ENCODE results near the gene H6PD.
"Not testable (repeated sequence)": the region's sequence is repeated elsewhere in the genome, so short reads cannot be mapped to it uniquely, and the experiment has no call there.

The H6PD gene

GRCh38 chr1:9289711-9290485, 55.3 kb downstream of the H6PD start:
- no peak for DNase-seq (ENCODE audit: low read depth, low spot score)

GRCh38 chr1:9291914-9292360, 57.4 kb downstream of the H6PD start:
- DNase-seq (ENCODE audit: low read depth, low spot score) = no peak
- H3K4me3 ChIP-seq (ENCODE audit: low read length) = no peak overlapping the region; the same call in 1 of the 2 replicates

More at GRCh38 chr1:9289711-9290485, 55.3 kb downstream of the H6PD start:
- H3K4me3 ChIP-seq (ENCODE audit: low read length) = no peak overlapping the region

GRCh38 chr1:9292361-9293240, 58.0 kb downstream of the H6PD start, which contains the start of gene SPSB1:
Gene SPSB1, plus strand, starts transcription at chr1:9292894. Its CDS starts 62,998 bp downstream, at chr1:9355892.
- DNase-seq (ENCODE audit: low read depth, low spot score) = peak; percentile 69
- peak within 1 kb of the TSS; percentile 67 for H3K4me3 ChIP-seq (ENCODE audit: low read length)

GRCh38 chr1:9293241-9293532, 58.6 kb downstream of the H6PD start:
- DNase-seq (ENCODE audit: low read depth, low spot score) = no peak
- H3K4me3 ChIP-seq (ENCODE audit: low read length) = peak overlapping the region; percentile 67

- peak overlapping the region; percentile 67 for H3K4me3 ChIP-seq (ENCODE audit: low read length)
- no peak for DNase-seq (ENCODE audit: low read depth, low spot score)
These were observed 59.2 kb downstream of the H6PD start for GRCh38 chr1:9293533-9294404.

GRCh38 chr1:9294405-9294773, 59.8 kb downstream of the H6PD start:
- DNase-seq (ENCODE audit: low read depth, low spot score) = no peak
- H3K4me3 ChIP-seq (ENCODE audit: low read length) = no peak overlapping the region

GRCh38 chr1:9294910-9295636, 60.5 kb downstream of the H6PD start:
- no peak overlapping the region for H3K4me3 ChIP-seq (ENCODE audit: low read length)
- peak; percentile 59 for DNase-seq (ENCODE audit: low read depth, low spot score)

GRCh38 chr1:9295884-9296283, 61.3 kb downstream of the H6PD start:
- no peak for DNase-seq (ENCODE audit: low read depth, low spot score)
- no peak overlapping the region for H3K4me3 ChIP-seq (ENCODE audit: low read length)

GRCh38 chr1:9296850-9297249, 62.3 kb downstream of the H6PD start:
- DNase-seq (ENCODE audit: low read depth, low spot score) = no peak
- H3K4me3 ChIP-seq (ENCODE audit: low read length) = no peak overlapping the region

GRCh38 chr1:9297831-9298230, 63.3 kb downstream of the H6PD start:
- H3K4me3 ChIP-seq (ENCODE audit: low read length) = no peak overlapping the region
- no peak for DNase-seq (ENCODE audit: low read depth, low spot score)

- DNase-seq (ENCODE audit: low read depth, low spot score) = no peak
These were observed 63.7 kb downstream of the H6PD start for GRCh38 chr1:9298282-9298681.

GRCh38 chr1:9299571-9300541, 65.3 kb downstream of the H6PD start:
- DNase-seq (ENCODE audit: low read depth, low spot score); H3K4me3 ChIP-seq (ENCODE audit: low read length): not testable (repeated sequence)

More at GRCh38 chr1:9298282-9298681, 63.7 kb downstream of the H6PD start:
- no peak overlapping the region for H3K4me3 ChIP-seq (ENCODE audit: low read length)

GRCh38 chr1:9300573-9300972, 66.0 kb downstream of the H6PD start:
- no peak overlapping the region for H3K4me3 ChIP-seq (ENCODE audit: low read length)
- DNase-seq (ENCODE audit: low read depth, low spot score) = no peak

- no peak for DNase-seq (ENCODE audit: low read depth, low spot score)
- H3K4me3 ChIP-seq (ENCODE audit: low read length) = no peak overlapping the region
These were observed 68.4 kb downstream of the H6PD start for GRCh38 chr1:9302745-9303524.

GRCh38 chr1:9303916-9304315, 69.3 kb downstream of the H6PD start:
- H3K4me3 ChIP-seq (ENCODE audit: low read length) = no peak overlapping the region

GRCh38 chr1:9305216-9305615, 70.6 kb downstream of the H6PD start:
- no peak overlapping the region for H3K4me3 ChIP-seq (ENCODE audit: low read length)
- DNase-seq (ENCODE audit: low read depth, low spot score) = no peak

More at GRCh38 chr1:9303916-9304315, 69.3 kb downstream of the H6PD start:
- no peak for DNase-seq (ENCODE audit: low read depth, low spot score)

GRCh38 chr1:9306006-9306405, 71.4 kb downstream of the H6PD start:
- no peak overlapping the region for H3K4me3 ChIP-seq (ENCODE audit: low read length)
- no peak for DNase-seq (ENCODE audit: low read depth, low spot score)

All from Jurkat, Clone E6-1 (cell line).